ENCODE measurements around the gene PDZD7.

The PDZD7 gene
- total RNA-seq, result 0.14 to 6.6 (median 1.2) reads per million in 17 experiments

DNA sequence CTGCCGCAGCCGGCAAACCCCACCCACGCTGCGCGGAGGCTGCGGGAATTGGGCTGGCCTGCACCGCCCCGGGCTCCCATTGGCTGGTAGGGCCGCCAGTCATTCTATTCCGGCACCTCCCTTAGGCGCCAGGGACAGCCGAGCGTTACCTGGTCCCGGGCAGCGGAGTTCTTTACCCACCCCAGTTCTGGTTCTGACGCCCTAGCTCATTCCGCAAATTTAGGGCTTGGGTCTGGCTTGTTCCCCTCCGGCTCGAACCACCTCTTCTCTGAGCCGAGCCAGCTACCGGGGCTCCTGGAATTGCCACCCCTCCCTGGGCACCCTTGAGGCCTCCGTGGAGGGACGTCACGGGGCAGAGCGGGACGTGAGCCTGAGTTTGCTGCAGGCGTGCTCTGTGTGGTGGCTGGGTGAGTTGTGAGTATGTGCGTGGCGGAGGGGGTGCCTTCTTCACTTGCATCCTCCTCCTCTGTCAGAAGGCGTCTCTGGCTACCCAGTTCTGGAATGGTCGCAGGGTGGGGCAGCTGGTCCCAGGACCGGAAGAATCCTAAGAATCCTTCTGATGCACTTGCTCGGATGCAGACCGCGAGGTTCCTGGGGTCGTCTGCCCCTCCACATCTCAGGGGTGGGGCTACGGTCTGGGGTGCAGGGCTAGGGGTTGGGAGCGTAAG is at the start of gene PDZD7, which contains the start of gene SFXN3:
PDZD7 (minus strand) TSS at position 2 of the 668 bp plus-strand sequence. CDS start 910 bp downstream, outside the sequence.
SFXN3 (plus strand) TSS at position 107 of the 668 bp plus-strand sequence. CDS start 3,461 bp downstream, outside the sequence.
- DNase-seq, result peak; percentile 96 to 100 (median 96)

GRCh38 chr10:101079874-101080273 is 48.9 kb upstream of the PDZD7 start:
- no peak for DNase-seq

DNA sequence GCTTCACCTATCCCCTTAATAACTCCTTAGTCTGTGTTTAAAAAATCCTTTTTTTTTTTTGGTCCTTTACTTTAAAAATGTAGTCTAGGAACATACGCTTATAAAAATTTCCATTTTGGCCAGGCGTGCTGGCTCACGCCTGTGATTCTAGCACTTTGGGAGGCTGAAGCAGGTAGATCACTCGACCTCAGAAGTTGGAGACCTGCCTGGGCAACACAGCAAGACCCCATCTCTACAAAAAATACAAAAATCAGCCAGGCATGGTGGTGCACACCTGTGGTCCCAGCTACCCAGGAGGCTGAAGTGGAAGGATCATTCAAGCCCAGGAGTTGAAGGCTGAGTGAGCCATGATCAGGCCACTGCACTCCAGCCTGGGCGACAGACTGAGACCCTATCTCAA is 45.7 kb upstream of the PDZD7 start:
- DNase-seq, result no peak

DNA sequence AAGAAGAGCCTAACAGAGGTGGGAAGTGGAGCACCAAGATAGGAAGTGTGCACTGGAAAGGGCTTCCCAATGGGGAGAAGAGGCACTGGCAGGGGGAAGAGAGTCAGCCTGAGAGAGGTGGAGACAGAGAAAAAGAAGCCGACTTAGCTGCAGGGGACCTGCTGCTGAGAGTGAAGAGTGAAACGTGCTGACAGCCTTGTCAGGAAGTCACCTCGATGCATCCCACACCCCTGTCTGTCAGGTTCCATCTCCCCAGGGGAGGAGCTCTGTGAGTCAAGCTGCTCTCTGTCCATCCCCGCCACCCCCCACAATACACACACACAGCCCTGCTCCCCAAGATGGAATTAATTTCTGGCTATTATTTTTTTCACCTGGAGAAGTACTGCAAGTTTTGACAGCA is 44.8 kb upstream of the PDZD7 start:
- no peak for DNase-seq

- no peak for DNase-seq
Measured at GRCh38 chr10:101073631-101074030, 42.7 kb upstream of the PDZD7 start.

- DNase-seq, result no peak
Measured at GRCh38 chr10:101072923-101073322, 42.0 kb upstream of the PDZD7 start.

DNA sequence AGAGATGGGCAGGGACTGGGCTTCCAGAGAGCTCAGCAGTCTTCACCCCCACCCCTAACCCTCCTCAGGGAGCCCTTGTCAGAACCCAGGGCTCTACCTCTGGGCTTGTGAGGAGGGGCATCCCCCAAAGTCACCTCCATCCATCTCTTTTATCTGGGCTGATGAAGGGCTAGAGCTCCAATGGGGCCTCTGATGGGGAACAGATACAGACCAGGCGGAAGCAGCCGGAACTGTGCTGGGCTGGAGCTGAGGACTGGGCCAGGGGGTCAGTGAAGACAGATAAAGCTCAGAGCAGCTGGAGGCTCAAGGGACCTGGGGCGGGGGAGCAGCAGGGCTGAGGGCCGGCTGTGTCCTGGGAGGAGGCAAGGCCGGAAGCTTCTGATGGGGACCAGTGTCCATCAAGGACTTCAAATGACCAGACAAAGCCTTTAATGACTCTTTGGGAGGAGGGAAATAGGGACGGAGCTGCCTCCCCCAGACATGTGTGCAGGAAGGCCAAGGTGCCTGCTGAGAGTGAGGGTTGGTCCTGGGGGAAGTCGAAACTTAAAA is 41.0 kb upstream of the PDZD7 start:
- no peak for DNase-seq

- DNase-seq, result peak; percentile 97 to 100 (median 98)
Measured at GRCh38 chr10:101071267-101071884, 40.4 kb upstream of the PDZD7 start.

- peak in 2 of 4 experiments; percentile 36 to 37 for DNase-seq
Measured at GRCh38 chr10:101070098-101070497, 39.2 kb upstream of the PDZD7 start.

DNA sequence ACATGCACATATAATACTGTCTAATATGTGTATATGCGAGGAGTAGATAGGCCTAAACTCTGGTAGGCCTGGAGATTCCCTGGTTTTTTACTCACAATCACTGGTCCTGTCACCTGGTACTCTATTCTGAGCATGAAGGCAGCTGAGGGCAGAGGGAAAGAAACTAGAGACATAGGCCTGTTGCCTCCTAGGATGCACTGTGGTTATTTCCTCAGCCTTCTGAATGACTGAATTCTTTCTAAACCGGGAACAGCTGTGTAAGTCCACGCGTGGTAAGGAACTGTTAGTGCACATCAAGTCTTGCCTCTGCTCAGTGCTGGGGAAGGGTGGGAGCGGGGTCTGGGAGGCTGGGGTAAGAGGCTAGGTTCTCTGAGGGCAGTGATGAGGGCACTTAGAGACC is 38.5 kb upstream of the PDZD7 start:
- DNase-seq, result peak in 1 of 4 experiments; percentile 13

DNA sequence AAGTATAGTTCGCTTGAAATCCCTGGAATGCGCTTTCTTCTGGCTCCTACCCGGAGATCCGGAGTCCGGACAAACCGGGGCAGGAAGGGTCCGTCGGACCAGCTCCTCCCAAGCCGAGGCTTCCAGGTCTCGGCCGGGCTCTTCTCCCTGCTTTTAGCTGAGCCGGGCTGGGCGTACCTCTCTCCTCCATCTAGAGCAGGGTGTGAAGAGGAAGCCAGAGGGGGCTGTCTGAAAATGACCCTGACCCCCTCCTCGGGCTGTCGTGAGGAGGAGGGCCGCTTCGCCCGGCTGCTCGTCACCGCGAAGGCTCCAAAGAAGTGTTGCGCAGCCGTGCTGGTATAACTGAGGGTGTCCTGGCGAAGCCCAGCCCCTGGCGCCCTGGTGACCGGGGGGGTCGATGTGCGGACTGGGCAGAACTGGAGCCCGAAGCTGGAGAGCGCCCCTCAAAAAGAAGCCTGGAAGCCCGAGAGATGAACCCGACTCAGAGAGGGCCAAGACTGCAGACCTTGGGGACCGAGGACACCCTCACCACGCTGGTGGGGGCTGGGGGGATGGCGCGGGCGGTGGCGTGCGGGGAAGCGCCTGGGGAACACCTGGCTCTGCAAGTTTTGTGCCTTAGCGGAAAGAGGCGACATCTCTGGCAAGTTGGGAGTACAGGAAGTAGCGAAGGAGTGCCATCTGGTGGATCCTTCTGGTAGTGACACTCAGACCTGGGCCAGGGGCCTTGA is 36.6 kb upstream of the PDZD7 start:
- peak; percentile 82 to 89 (median 85) for DNase-seq

DNA sequence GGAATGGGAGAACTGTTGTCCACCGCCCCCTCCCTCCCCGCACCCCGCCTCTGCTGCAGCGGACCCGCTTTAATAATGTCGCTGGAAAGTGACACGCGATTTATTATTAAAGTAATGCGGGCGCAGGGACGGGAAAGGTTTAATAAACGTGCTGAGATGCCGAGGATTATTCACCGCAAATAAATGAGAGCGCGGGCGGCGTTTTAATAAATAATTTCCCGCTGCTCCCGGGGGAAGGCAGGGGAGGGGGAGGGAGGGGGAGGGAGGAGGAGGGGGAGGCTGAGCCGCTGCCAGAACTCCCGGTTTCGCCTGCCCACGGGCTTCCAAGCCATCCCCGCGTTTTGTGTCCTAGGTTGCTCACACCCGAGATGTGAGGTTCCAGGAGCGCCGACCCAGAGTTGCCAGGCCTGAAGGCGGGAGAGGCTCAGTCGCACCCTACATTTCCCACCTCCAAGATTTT is 36.0 kb upstream of the PDZD7 start:
- DNase-seq, result no peak

DNA sequence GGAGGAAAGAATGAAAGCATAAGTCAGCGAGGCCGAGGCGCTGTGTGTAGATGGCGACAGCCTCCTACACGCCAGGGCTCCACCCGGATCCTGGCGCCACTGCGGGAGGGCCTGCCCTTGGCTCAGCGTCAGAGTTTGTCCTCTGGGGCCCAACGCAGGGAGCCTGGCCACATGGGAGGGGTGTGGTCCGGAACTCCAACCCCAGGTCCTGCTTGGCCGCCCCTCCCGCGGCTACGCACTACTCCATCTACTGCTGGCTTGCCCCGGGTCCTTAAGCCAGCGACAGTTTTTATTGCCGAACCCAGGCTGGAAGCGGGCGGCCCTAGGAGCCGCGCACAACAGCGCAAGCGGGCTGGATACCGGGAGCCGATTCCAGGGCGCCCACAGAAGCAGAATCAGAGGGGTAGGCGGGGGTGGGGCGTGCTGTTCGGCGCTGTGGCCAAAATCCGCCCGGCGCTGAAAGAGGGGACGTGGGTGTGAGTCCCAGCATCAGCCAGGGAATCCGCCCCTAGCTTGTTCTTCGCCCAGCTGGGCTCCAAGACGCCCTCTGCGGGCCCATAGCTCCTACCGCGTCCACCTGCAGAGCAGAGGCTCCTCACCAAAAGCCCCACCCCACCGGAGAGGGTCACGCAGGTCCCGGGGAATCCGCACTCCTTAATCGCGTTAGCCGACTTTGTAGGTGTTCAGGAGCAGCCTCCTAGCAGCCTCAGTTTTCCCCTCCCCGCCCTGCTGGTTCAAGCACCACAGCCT is 35.4 kb upstream of the PDZD7 start:
- peak; percentile 63 to 80 (median 70) for DNase-seq

- no peak for DNase-seq
Measured at GRCh38 chr10:101065481-101066145, 34.7 kb upstream of the PDZD7 start.

DNA sequence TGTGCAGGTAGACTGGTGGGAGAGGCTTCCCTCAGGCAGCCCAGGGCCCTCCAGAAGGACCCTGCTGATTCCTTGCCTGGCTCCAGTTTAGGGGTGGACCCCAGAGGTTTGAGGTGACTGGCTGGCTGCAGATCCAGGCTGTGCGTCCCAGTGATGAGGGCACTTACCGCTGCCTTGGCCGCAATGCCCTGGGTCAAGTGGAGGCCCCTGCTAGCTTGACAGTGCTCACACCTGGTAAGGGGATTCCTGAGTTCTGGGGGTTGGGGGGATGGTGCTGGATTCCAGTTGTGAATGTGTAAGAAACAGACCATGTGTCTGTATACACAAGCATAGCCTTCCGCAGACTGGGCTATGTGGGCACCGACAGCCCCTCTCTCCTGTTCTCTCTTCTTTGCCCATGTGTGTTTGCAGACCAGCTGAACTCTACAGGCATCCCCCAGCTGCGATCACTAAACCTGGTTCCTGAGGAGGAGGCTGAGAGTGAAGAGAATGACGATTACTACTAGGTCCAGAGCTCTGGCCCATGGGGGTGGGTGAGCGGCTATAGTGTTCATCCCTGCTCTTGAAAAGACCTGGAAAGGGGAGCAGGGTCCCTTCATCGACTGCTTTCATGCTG is 33.6 kb upstream of the PDZD7 start:
- DNase-seq, result no peak

- DNase-seq, result peak in 1 of 4 experiments; percentile 26
Measured at GRCh38 chr10:101063548-101064414, 32.9 kb upstream of the PDZD7 start.

GRCh38 chr10:101063050-101063525 is 32.2 kb upstream of the PDZD7 start:
- DNase-seq, result peak in 3 of 4 experiments; percentile 54 to 55 (median 54)

- DNase-seq, result peak; percentile 56 to 84 (median 67)
Measured at GRCh38 chr10:101062232-101063049, 31.5 kb upstream of the PDZD7 start.

Data from suppressor macrophage (primary cell).